ENCODE measurements around the gene GTF2IRD1.

- TF ChIP-seq POLR2A (IDR thresholded peaks at IDR 0.05; ENCODE audit: extremely low read depth, insufficient read length) (no peak), CTCF (IDR thresholded peaks at IDR 0.05; ENCODE audit: low read depth, low read length) (no peak), MYC (IDR thresholded peaks at IDR 0.05; ENCODE audit: low read depth, low read length) (no peak)
Measured at GRCh38 chr7:74525881-74526280, 72.2 kb downstream of the GTF2IRD1 start.

Data from NB4 (cell line).